Mesenchymal stem cell (in vitro differentiated cells and primary cell): ENCODE results near the gene OLFML3.

ENCODE experiments used
- DNase-seq: peaks from one replicate; pipeline ENCODE4 v3.0.0-alpha.2; 2013
- H2AFZ ChIP-seq: one replicate; pipeline ENCODE4 v1.6.1; 2013; ENCODE audit warnings: low read depth, mild to moderate bottlenecking, control low read depth, inconsistent platforms, low read length, moderate library complexity
- H2AK5ac ChIP-seq: 2 replicates; pipeline ENCODE4 v1.6.1; 2013; ENCODE audit warnings: low read length, moderate library complexity, mild to moderate bottlenecking, inconsistent platforms; ENCODE audit not compliant: severe bottlenecking
- H2BK120ac ChIP-seq: one replicate; pipeline ENCODE4 v1.6.1; 2013; ENCODE audit warnings: low read depth, mild to moderate bottlenecking, inconsistent platforms, low read length, moderate library complexity
- H2BK12ac ChIP-seq, 2 experiments: one replicate each; pipeline ENCODE4 v1.6.1; 2013; ENCODE audit warnings: inconsistent platforms in 2 of 2, low read length in 2 of 2, mild to moderate bottlenecking in 2 of 2, moderate library complexity in 2 of 2, control low read depth in 1 of 2
- H2BK15ac ChIP-seq: one replicate; pipeline ENCODE4 v1.6.1; 2013; ENCODE audit warnings: mild to moderate bottlenecking, low read depth, inconsistent platforms; ENCODE audit not compliant: poor library complexity, severe bottlenecking
- H2BK5ac ChIP-seq: 2 replicates; pipeline ENCODE4 v1.6.1; 2013; ENCODE audit warnings: low read depth, mild to moderate bottlenecking, low read length, control low read depth, inconsistent platforms; ENCODE audit not compliant: poor library complexity, severe bottlenecking
- H3K14ac ChIP-seq, 2 experiments: one replicate each; pipeline ENCODE4 v1.6.1; 2013; ENCODE audit warnings: inconsistent platforms in 2 of 2, low read length in 2 of 2, control low read depth in 1 of 2, mild to moderate bottlenecking in 1 of 2, moderate library complexity in 1 of 2
- H3K18ac ChIP-seq, 2 experiments: one replicate each; pipeline ENCODE4 v1.6.1; 2013; ENCODE audit warnings: inconsistent platforms in 2 of 2, low read length in 2 of 2, control low read depth in 1 of 2, low read depth in 1 of 2, mild to moderate bottlenecking in 1 of 2
- H3K23ac ChIP-seq, 2 experiments: one replicate each; pipeline ENCODE4 v1.6.1; 2013; ENCODE audit warnings: inconsistent platforms in 2 of 2, low read length in 2 of 2, mild to moderate bottlenecking in 2 of 2, moderate library complexity in 2 of 2, control low read depth in 1 of 2
- H3K27ac ChIP-seq: 2 replicates; pipeline ENCODE4 v1.5.1; 2013; ENCODE audit warnings: mild to moderate bottlenecking, moderate library complexity, low read length, control low read depth, inconsistent platforms; ENCODE audit not compliant: poor library complexity, severe bottlenecking
- H3K27me3 ChIP-seq, 2 experiments: 2 replicates each; pipeline versions ENCODE4 v1.6.1 to v1.7.0; 2013; ENCODE audit warnings: low read length in 2 of 2, mild to moderate bottlenecking in 2 of 2, moderate library complexity in 2 of 2, control low read depth in 1 of 2, inconsistent platforms in 1 of 2; ENCODE audit not compliant: control insufficient read depth in 1 of 2, insufficient read depth in 1 of 2
- H3K36me3 ChIP-seq, 2 experiments: 2 replicates each; pipeline versions ENCODE4 v1.6.1 to v1.7.0; 2013; ENCODE audit warnings: low read length in 2 of 2, control low read depth in 1 of 2, inconsistent platforms in 1 of 2, low read depth in 1 of 2, mild to moderate bottlenecking in 1 of 2; ENCODE audit not compliant: insufficient read depth in 2 of 2, control insufficient read depth in 1 of 2
- H3K4ac ChIP-seq, 2 experiments: one replicate each; pipeline ENCODE4 v1.6.1; 2013; ENCODE audit warnings: inconsistent platforms in 2 of 2, low read length in 2 of 2, mild to moderate bottlenecking in 2 of 2, moderate library complexity in 2 of 2, control low read depth in 1 of 2, low read depth in 1 of 2
- H3K4me1 ChIP-seq: 2 replicates; pipeline ENCODE4 v1.6.1; 2013; ENCODE audit warnings: low read depth, low read length, control low read depth; ENCODE audit not compliant: control insufficient read depth, insufficient read depth
- H3K4me2 ChIP-seq: 2 replicates; pipeline ENCODE4 v1.6.1; 2013; ENCODE audit warnings: low read length, mild to moderate bottlenecking, inconsistent platforms; ENCODE audit not compliant: poor library complexity, severe bottlenecking
- H3K4me3 ChIP-seq, 2 experiments: 2 replicates each; pipeline versions ENCODE4 v1.5.1 to v1.7.0; 2013; ENCODE audit warnings: low read length in 2 of 2, mild to moderate bottlenecking in 2 of 2, control low read depth in 1 of 2, low read depth in 1 of 2; ENCODE audit not compliant: insufficient read depth in 1 of 2
- H3K79me1 ChIP-seq: replicated peaks from 2 replicates; pipeline ENCODE4 v1.6.1; 2013; ENCODE audit warnings: mild to moderate bottlenecking, control low read depth, low read length, inconsistent platforms; ENCODE audit not compliant: poor library complexity, severe bottlenecking
- H3K9ac ChIP-seq: 2 replicates; pipeline ENCODE4 v1.7.0; 2013; ENCODE audit warnings: mild to moderate bottlenecking, low read length, moderate library complexity
- H3K9me3 ChIP-seq: 2 replicates; pipeline ENCODE4 v1.7.0; 2013; ENCODE audit warnings: mild to moderate bottlenecking, low read length; ENCODE audit not compliant: control insufficient read depth
- H4K8ac ChIP-seq: one replicate; pipeline ENCODE4 v1.6.1; 2013; ENCODE audit warnings: inconsistent platforms, mild to moderate bottlenecking, low read length, moderate library complexity
- H4K91ac ChIP-seq: one replicate; pipeline ENCODE4 v1.6.1; 2013; ENCODE audit warnings: mild to moderate bottlenecking, low read length, inconsistent platforms
- WGBS: methylation state at CpG from one replicate; pipeline ENCODE4 v1.1.7; 2013; ENCODE audit warnings: mixed read lengths; 5-methylcytosine and 5-hydroxymethylcytosine counted together

The OLFML3 gene

GRCh38 chr1:113931451-113931851, 47.8 kb upstream of the OLFML3 start:
- Histone ChIP-seq H4K91ac (no peak overlapping the region), H2BK5ac (no peak overlapping the region), H2BK120ac (no peak overlapping the region), H2AK5ac (no peak overlapping the region), H2BK15ac (no peak overlapping the region), H3K9me3 (no peaks in the 10 kb centered on the region), H3K4me2 (peak overlapping the region; percentile 49), H3K18ac (no peak overlapping the region), H3K4ac (no peak overlapping the region), H3K4me3 (peak overlapping the region in 1 of 2 experiments; percentile 100), H3K27ac (peak overlapping the region; percentile 46), H3K36me3 (no peaks in the 10 kb centered on the region), H4K8ac (no peak overlapping the region), H3K23ac (no peak overlapping the region), H3K79me1 (peaks cover 3% of the 10 kb centered on the region), H2BK12ac (no peak overlapping the region), H3K4me1 (peaks cover 3% of the 10 kb centered on the region), H3K14ac (no peak overlapping the region), H3K9ac (peak overlapping the region; percentile 100), H2AFZ (no peak overlapping the region), H3K27me3 (no peaks in the 10 kb centered on the region)
- DNase-seq, result peak; percentile 76
- 53% methylated on average over 2 of the region's 3 CpGs for WGBS

- H4K8ac ChIP-seq, result no peak overlapping the region
- H3K27me3 ChIP-seq, result no peaks in the 10 kb centered on the region
- no peak overlapping the region for H3K4ac ChIP-seq
- H2BK5ac ChIP-seq, result no peak overlapping the region
- no peak overlapping the region for H2AK5ac ChIP-seq
- H3K9me3 ChIP-seq, result no peaks in the 10 kb centered on the region
- peaks cover 5% of the 10 kb centered on the region for H3K4me1 ChIP-seq
- peaks cover 6% of the 10 kb centered on the region for H3K79me1 ChIP-seq
- no peak overlapping the region for H3K9ac ChIP-seq
- H2BK12ac ChIP-seq, result no peak overlapping the region
- H3K18ac ChIP-seq, result no peak overlapping the region
- no peak overlapping the region for H3K4me2 ChIP-seq
- no peak overlapping the region for H2BK120ac ChIP-seq
- H3K4me3 ChIP-seq, result no peak overlapping the region
- no peak overlapping the region for H3K27ac ChIP-seq
- H2AFZ ChIP-seq, result no peak overlapping the region
- H3K14ac ChIP-seq, result no peak overlapping the region
- H3K23ac ChIP-seq, result no peak overlapping the region
- no peak overlapping the region for H4K91ac ChIP-seq
- H3K36me3 ChIP-seq, result no peaks in the 10 kb centered on the region
- H2BK15ac ChIP-seq, result no peak overlapping the region
- no peak for DNase-seq
These were observed 45.3 kb upstream of the OLFML3 start for GRCh38 chr1:113934006-113934405.

- no peak overlapping the region for H2BK5ac ChIP-seq
- no peak overlapping the region for H4K8ac ChIP-seq
- no peak overlapping the region for H2BK12ac ChIP-seq
- H2AK5ac ChIP-seq, result no peak overlapping the region
- H3K79me1 ChIP-seq, result peaks cover 4% of the 10 kb centered on the region
- no peak overlapping the region for H4K91ac ChIP-seq
- no peak overlapping the region for H2AFZ ChIP-seq
- H3K27ac ChIP-seq, result no peak overlapping the region
- no peak for DNase-seq
- no peak overlapping the region for H3K14ac ChIP-seq
- 95% methylated on average over 4 of the region's 5 CpGs for WGBS
- H3K23ac ChIP-seq, result no peak overlapping the region
- no peaks in the 10 kb centered on the region for H3K27me3 ChIP-seq
- H3K9me3 ChIP-seq, result no peaks in the 10 kb centered on the region
- H3K18ac ChIP-seq, result no peak overlapping the region
- no peak overlapping the region for H3K9ac ChIP-seq
- no peak overlapping the region for H2BK120ac ChIP-seq
- no peaks in the 10 kb centered on the region for H3K36me3 ChIP-seq
- H2BK15ac ChIP-seq, result no peak overlapping the region
- H3K4ac ChIP-seq, result no peak overlapping the region
- peaks cover 5% of the 10 kb centered on the region for H3K4me1 ChIP-seq
- H3K4me2 ChIP-seq, result no peak overlapping the region
- H3K4me3 ChIP-seq, result no peak overlapping the region
These were observed 44.7 kb upstream of the OLFML3 start for GRCh38 chr1:113934511-113935055.

GRCh38 chr1:113935176-113935575, 44.1 kb upstream of the OLFML3 start:
- no peak overlapping the region for H3K9ac ChIP-seq
- H3K4me1 ChIP-seq, result peaks cover 5% of the 10 kb centered on the region
- no peak overlapping the region for H2AK5ac ChIP-seq
- WGBS, result 100% methylated on average over 1 of the region's 1 CpG
- H3K14ac ChIP-seq, result no peak overlapping the region
- H3K27me3 ChIP-seq, result no peaks in the 10 kb centered on the region
- H4K91ac ChIP-seq, result no peak overlapping the region
- no peak overlapping the region for H3K4me2 ChIP-seq
- H4K8ac ChIP-seq, result no peak overlapping the region
- H2BK12ac ChIP-seq, result no peak overlapping the region
- peaks cover 0 to under 1% of the 10 kb centered on the region in 2 experiments for H3K36me3 ChIP-seq
- H2AFZ ChIP-seq, result no peak overlapping the region
- no peak overlapping the region for H2BK5ac ChIP-seq
- no peak for DNase-seq
- no peak overlapping the region for H2BK120ac ChIP-seq
- no peak overlapping the region for H3K4me3 ChIP-seq
- H2BK15ac ChIP-seq, result no peak overlapping the region
- H3K9me3 ChIP-seq, result no peaks in the 10 kb centered on the region
- no peak overlapping the region for H3K4ac ChIP-seq
- H3K27ac ChIP-seq, result no peak overlapping the region
- H3K23ac ChIP-seq, result no peak overlapping the region
- no peak overlapping the region for H3K18ac ChIP-seq
- H3K79me1 ChIP-seq, result peaks cover 4% of the 10 kb centered on the region
